GM20000 (cell line): Measurements from ENCODE around the gene LRSAM1.

Experiments used
- DNase-seq: peaks from one replicate; pipeline ENCODE4 v3.0.0; 2012; ENCODE audit warnings: low spot score
- TF ChIP-seq, protein P1 (sequence below): IDR thresholded peaks from 2 replicates; pipeline ENCODE4 v1.5.1; 2012; ENCODE audit warnings: mild to moderate bottlenecking, control low read depth; ENCODE audit errors: extremely low read depth, missing control alignments

LRSAM1 gene

DNA sequence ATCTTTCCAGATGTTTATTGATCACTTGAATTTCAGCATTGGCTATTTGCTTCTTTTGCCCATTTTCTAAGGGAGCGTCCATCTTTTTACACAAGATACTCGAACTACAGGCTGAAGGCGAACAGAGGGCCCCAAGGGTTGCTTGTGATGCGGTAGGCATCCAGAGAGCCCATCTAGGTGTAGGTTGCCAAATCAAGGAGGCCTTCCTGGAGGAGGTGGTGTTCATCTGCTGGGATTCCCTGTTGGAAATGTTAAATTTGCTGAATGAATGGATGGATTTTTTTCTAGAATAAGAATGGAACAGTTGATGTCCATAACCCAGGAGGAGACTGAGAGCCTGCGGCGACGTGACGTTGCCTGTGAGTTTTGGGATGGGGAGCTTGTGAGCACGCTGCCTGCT, 31.4 kb downstream of the LRSAM1 start:
- TF ChIP-seq, protein P1, sequence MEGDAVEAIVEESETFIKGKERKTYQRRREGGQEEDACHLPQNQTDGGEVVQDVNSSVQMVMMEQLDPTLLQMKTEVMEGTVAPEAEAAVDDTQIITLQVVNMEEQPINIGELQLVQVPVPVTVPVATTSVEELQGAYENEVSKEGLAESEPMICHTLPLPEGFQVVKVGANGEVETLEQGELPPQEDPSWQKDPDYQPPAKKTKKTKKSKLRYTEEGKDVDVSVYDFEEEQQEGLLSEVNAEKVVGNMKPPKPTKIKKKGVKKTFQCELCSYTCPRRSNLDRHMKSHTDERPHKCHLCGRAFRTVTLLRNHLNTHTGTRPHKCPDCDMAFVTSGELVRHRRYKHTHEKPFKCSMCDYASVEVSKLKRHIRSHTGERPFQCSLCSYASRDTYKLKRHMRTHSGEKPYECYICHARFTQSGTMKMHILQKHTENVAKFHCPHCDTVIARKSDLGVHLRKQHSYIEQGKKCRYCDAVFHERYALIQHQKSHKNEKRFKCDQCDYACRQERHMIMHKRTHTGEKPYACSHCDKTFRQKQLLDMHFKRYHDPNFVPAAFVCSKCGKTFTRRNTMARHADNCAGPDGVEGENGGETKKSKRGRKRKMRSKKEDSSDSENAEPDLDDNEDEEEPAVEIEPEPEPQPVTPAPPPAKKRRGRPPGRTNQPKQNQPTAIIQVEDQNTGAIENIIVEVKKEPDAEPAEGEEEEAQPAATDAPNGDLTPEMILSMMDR = no peak
- no peak for DNase-seq

DNA sequence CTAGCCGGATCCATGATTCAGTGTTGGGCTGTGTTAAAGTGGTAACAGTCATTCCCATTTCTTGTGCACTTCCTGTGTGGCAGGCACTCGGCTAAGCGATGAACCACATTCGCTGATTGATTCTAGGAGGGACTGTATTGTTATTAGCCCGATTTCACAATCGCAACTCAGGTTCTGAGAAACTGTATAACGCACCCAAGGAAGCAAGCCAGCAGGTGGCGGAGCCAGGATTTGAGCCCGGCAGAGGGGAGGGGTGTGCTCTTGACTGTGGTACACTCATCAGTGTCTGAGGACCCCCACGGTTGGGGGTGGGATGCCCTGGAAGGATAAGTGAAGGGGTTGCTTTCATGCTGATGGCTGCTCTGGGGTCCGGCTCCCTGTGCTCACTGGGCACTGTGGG, 34.7 kb downstream of the LRSAM1 start:
- DNase-seq = no peak
- TF ChIP-seq, protein P1 = no peak

DNA sequence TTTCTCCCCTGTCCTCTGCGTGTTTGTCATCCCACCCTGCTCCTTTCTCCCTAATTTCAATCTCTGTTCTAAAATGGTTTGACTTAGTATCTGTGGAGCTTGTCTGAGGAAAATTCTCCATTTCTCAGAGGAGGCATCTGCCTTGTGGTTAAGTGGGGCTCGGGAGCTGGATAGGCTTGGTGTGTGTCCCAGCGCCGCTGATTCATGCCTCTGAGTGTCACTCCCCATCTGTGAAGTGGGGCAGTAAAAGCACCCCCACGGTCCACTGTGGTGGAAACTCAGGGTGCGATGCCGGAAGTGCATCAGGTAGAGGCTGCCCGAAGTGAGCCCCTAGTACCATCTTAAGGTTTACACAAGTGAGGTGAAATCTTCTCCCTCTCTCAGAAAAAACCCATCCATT, 37.6 kb downstream of the LRSAM1 start:
- DNase-seq = no peak
- TF ChIP-seq, protein P1 = no peak

DNA sequence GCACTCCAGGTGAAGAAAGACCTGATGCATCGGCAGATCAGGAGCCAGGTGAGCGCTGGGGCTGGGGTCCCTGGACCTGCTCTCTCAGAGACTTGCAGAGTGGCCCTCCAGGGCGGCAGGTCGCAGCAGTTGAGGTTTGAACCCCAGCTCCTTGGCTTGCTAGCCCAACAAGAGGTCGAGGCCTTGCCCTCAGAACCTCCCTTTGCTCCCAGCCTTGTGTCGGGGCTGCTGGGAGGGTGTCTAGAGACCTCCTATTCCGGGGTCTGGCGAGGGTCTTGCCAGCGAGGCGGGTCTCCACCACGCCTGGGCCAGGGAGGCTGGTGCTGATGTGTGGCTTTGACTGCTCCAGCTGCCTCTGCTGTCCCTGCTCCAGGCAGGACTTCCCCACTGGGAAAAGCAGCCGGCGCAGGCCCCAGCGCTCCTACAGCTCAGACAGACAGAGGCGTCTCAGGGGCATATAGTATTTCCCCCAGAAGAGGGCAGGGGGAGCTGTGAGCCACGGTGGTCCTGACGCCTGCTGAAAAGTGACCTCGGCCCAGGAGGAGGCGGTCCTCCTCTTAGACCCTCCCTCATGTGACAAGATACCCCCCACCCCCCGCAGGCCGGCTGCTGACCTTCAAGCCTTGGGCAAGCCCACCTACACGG, 38.3 kb downstream of the LRSAM1 start:
- TF ChIP-seq, protein P1 = no peak
- DNase-seq = no peak

DNA sequence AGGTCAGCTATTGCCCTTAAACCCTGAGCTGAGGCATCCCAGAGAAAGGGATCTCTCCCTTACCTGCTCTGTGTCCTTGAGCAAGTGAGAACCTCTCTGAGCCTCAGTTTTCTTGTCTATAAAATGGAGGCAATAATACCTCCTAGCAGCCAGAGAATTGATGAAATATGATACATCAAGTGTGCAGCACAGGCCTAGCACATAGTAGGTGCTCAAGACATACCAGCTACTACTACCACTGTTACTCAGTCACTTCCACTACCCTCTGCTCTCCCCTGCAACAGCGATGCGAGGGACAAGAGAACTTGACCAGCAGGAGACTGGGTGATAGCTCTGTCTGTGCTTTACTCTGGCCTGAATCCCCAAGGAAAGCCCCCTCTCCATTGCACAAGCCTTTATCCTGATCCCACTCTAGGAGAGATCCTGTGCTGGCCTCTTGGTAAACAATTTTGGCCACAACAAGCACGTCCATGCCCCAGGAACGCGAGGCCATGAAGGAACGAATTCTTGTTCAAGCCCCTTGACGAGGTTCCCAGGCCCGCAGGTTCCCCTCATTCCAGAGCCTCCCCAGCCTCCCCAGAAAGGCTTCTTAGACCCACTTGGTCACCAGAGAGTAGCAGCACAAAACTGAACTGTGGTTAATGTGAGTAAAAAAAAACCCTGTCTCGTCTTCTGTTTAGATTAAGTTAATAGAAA, 39.4 kb downstream of the LRSAM1 start:
- TF ChIP-seq, protein P1 = no peak
- DNase-seq = no peak

DNA sequence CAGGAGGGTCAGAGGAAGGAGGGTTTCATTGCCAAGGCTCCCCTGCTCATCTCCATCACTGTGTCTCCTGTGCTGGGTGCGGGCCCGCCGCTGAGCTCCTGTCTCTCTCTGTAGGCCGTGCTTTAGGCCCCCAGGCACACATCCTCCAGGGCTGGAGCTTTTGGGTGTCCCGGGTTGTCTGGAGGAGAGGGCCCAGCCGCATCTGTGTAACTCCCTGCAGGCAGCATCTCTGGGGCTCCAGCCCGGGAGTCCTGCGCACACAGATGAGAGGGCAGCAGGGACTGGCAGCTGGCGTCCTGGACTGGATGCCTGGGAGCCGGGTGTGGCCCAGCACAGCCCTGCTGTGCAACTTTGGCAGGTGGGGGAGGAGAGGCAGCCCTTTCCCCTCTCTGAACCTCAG, 40.2 kb downstream of the LRSAM1 start:
- TF ChIP-seq, protein P1 = no peak
- no peak for DNase-seq

DNA sequence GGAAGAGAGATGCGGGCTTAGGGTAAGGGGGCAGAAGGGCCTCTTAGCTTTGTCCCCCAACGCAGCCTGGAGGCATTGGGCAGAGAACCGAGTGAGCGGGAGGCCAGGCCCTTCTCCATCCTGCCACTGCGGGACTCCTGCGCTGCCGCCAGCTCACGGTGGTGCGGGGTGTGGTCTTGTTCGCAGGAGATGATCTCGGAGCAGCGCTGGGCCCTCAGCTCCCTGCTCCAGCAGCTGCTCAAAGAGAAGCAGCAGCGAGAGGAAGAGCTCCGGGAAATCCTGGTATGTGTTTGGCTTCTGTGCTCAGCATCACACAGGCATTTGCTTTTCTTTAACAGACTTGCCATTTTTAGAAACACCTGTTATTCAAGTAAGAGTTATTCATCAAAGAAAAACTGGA, 41.3 kb downstream of the LRSAM1 start:
- TF ChIP-seq, protein P1 = no peak
- no peak for DNase-seq
